HEK293 (cell line): ENCODE data around the gene CLMN.

Experiments used
- CTCF ChIA-PET: fragments of 350-600 bp; formaldehyde crosslinking; extraction: SDS; loops from one replicate; lab custom pipeline; 2021; ENCODE audit warnings: antibody characterized with exemption; lab: Yijun Ruan, JAX
- POLR2A ChIA-PET: fragments of 300-600 bp; formaldehyde crosslinking; extraction: SDS; loops from one replicate; lab custom pipeline; 2020; ENCODE audit warnings: antibody characterized with exemption, inconsistent platforms; lab: Yijun Ruan, JAX
- H3K27ac ChIP-seq: fragments of 200-500 bp; sonication (Bioruptor generic); 2 replicates; pipeline ENCODE4 v1.5.1; 2014; ENCODE audit warnings: low read depth, low read length, control low read depth, inconsistent platforms; ENCODE audit errors: extremely low read depth
- H3K36me3 ChIP-seq, 2 experiments: fragments of 200-500 bp in 1 of 2; sonication (Bioruptor generic) in 1 of 2; 1 replicate in 1 of 2; 2 replicates in 1 of 2; pipeline ENCODE4 v1.5.1; 2014 to 2017; ENCODE audit warnings: inconsistent platforms in 2 of 2, low read length in 2 of 2; ENCODE audit not compliant: control insufficient read depth in 2 of 2, insufficient read depth in 1 of 2
- H3K4me1 ChIP-seq: fragments of 200-500 bp; sonication (Bioruptor generic); 2 replicates; pipeline ENCODE4 v1.5.1; 2014; ENCODE audit warnings: mild to moderate bottlenecking, low read length, inconsistent platforms; ENCODE audit not compliant: control insufficient read depth, insufficient read depth
- H3K4me3 ChIP-seq: 2 replicates; pipeline ENCODE4 v1.5.1; 2011; ENCODE audit warnings: low read depth, mild to moderate bottlenecking, control low read depth, low read length, moderate library complexity
- H3K9me3 ChIP-seq: fragments of 200-500 bp; sonication (Bioruptor generic); 2 replicates; pipeline ENCODE4 v1.5.1; 2014; ENCODE audit warnings: low read depth, low read length, inconsistent platforms; ENCODE audit not compliant: control insufficient read depth, insufficient read depth
- GLI4 ChIP-seq: fragments of 450-650 bp; formaldehyde crosslinking; IDR thresholded peaks from 2 replicates; pipeline ENCODE4 v1.5.1; 2016; ENCODE audit warnings: missing biosample characterization, missing genetic modification characterization
- KLF16 ChIP-seq: fragments of 450-650 bp; formaldehyde crosslinking; IDR thresholded peaks from 2 replicates; pipeline ENCODE4 v1.5.1; 2017; ENCODE audit warnings: missing biosample characterization, missing genetic modification characterization
- MZF1 ChIP-seq: fragments of 450-650 bp; formaldehyde crosslinking; IDR thresholded peaks from 2 replicates; pipeline ENCODE4 v1.5.1; 2017; ENCODE audit warnings: missing biosample characterization, missing genetic modification characterization, borderline replicate concordance
- PRDM1 ChIP-seq: fragments of 450-650 bp; formaldehyde crosslinking; IDR thresholded peaks from 2 replicates; pipeline ENCODE4; 2016; ENCODE audit warnings: missing biosample characterization, missing genetic modification characterization
- ZBTB17 ChIP-seq: fragments of 450-650 bp; formaldehyde crosslinking; IDR thresholded peaks from 2 replicates; pipeline ENCODE4 v1.5.1; 2016; ENCODE audit warnings: missing biosample characterization, missing genetic modification characterization
- ZBTB48 ChIP-seq: fragments of 450-650 bp; formaldehyde crosslinking; IDR thresholded peaks from 2 replicates; pipeline ENCODE4 v1.5.1; 2016; ENCODE audit warnings: missing biosample characterization, missing genetic modification characterization
- ZIC2 ChIP-seq: fragments of 450-650 bp; formaldehyde crosslinking; IDR thresholded peaks from 2 replicates; pipeline ENCODE4 v1.5.1; 2016; ENCODE audit warnings: missing biosample characterization, missing genetic modification characterization
- ZNF221 ChIP-seq: fragments of 450-650 bp; formaldehyde crosslinking; IDR thresholded peaks from 2 replicates; pipeline ENCODE4 v1.5.1; 2017; ENCODE audit warnings: missing biosample characterization, missing genetic modification characterization, borderline replicate concordance
- ZNF302 ChIP-seq: fragments of 450-650 bp; formaldehyde crosslinking; IDR thresholded peaks from 2 replicates; pipeline ENCODE4 v1.5.1; 2016; ENCODE audit warnings: missing biosample characterization, missing genetic modification characterization, low read depth
- ZNF350 ChIP-seq: fragments of 450-650 bp; formaldehyde crosslinking; IDR thresholded peaks from 2 replicates; pipeline ENCODE4 v1.5.0; 2017; ENCODE audit warnings: missing biosample characterization, mild to moderate bottlenecking, missing genetic modification characterization
- ZNF354C ChIP-seq: fragments of 450-650 bp; formaldehyde crosslinking; IDR thresholded peaks from 2 replicates; pipeline ENCODE4 v1.5.1; 2016; ENCODE audit warnings: missing biosample characterization, missing genetic modification characterization, low read depth, borderline replicate concordance
- ZNF404 ChIP-seq: fragments of 450-650 bp; formaldehyde crosslinking; IDR thresholded peaks from 2 replicates; pipeline ENCODE4 v1.5.1; 2017; ENCODE audit warnings: missing biosample characterization, missing genetic modification characterization
- ZNF473 ChIP-seq: fragments of 450-650 bp; formaldehyde crosslinking; IDR thresholded peaks from 2 replicates; pipeline ENCODE4 v1.5.1; 2017; ENCODE audit warnings: missing biosample characterization, missing genetic modification characterization
- ZNF701 ChIP-seq: fragments of 450-650 bp; formaldehyde crosslinking; IDR thresholded peaks from 2 replicates; pipeline ENCODE4 v1.5.1; 2016; ENCODE audit warnings: missing biosample characterization, missing genetic modification characterization
- ZNF776 ChIP-seq: fragments of 450-650 bp; formaldehyde crosslinking; IDR thresholded peaks from 2 replicates; pipeline ENCODE4 v1.5.0; 2017; ENCODE audit warnings: missing biosample characterization, missing genetic modification characterization, borderline replicate concordance
- ZNF830 ChIP-seq: fragments of 450-650 bp; IDR thresholded peaks from 2 replicates; pipeline ENCODE4 v1.5.0; 2018; ENCODE audit warnings: missing biosample characterization, missing genetic modification characterization, low read depth, mild to moderate bottlenecking, moderate library complexity
- TF ChIP-seq, protein P1 (sequence below): fragments of 450-650 bp; formaldehyde crosslinking; IDR thresholded peaks from 2 replicates; pipeline ENCODE4 v1.5.1; 2016; ENCODE audit warnings: missing biosample characterization, missing genetic modification characterization
- TF ChIP-seq, protein P2 (sequence below): fragments of 450-650 bp; formaldehyde crosslinking; conservative IDR thresholded peaks from 2 replicates; pipeline ENCODE4 v1.5.1; 2016; ENCODE audit warnings: low read depth, missing biosample characterization, missing genetic modification characterization
- TF ChIP-seq, protein P3 (sequence below): fragments of 450-650 bp; formaldehyde crosslinking; IDR thresholded peaks from 2 replicates; pipeline ENCODE4 v1.5.1; 2016; ENCODE audit warnings: missing biosample characterization, missing genetic modification characterization, borderline replicate concordance

The CLMN gene

DNA sequence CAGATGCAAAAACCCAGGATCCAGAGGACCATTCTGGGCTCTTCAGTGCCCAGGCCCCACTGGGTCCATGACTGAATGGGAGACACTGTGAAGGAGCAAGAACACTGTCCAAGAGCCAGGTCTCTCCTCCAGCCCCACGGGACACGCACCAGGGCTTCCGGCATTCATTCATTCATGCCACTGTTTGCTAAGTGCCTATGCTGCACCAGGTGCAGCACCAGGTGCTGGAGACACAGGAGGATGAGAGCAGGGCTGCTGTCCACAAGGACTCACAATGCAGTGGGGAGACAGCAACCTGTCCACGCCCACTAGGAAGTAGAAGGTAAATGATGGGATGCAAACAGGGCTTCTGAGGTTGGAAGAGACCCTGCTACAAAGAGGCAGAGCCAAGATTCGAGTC is 20.4 kb downstream of the CLMN start (continued):
- TF ChIP-seq ZNF350 (tag by site-specific recombination) (no peak), ZBTB17 (tag by site-specific recombination) (no peak), ZNF221 (tag by site-specific recombination) (no peak)

DNA sequence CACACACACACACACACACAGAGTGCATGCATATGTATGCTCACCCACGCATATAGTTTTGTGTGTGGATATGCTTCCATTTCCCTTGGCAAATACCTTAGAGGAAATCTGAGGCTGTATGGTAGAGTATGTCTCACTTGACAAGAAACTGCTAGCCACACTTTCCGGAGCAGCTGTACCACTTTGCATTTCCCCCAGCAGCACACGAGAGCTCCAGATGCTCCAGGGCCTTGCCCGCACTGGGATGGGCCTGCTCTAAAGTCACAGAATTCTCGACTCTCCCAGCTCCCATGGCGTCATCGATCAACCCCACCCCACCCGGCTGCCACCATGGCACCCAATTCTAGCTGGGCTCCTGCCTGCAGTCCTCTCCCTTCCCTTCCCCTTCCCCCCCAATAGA is 21.9 kb downstream of the CLMN start:
- POLR2A ChIA-PET: no interaction called here
- H3K27ac ChIP-seq: no peak overlapping the region

More for the DNA sequence above, 21.9 kb downstream of the CLMN start:
- CTCF ChIA-PET: interaction anchor here (0.6 kb wide), 1 partner anchor 341 kb away, joined by 3 read pairs; no protein-coding TSS in a partner anchor
- H3K4me1 ChIP-seq: no peaks in the 10 kb centered on the region
- H3K36me3 ChIP-seq: no peaks in the 10 kb centered on the region
- no peaks in the 10 kb centered on the region for H3K9me3 ChIP-seq
- no peak for TF ChIP-seq PRDM1 (tag by site-specific recombination)
- no peak for TF ChIP-seq ZIC2 (tag by site-specific recombination)
- TF ChIP-seq, protein P1, sequence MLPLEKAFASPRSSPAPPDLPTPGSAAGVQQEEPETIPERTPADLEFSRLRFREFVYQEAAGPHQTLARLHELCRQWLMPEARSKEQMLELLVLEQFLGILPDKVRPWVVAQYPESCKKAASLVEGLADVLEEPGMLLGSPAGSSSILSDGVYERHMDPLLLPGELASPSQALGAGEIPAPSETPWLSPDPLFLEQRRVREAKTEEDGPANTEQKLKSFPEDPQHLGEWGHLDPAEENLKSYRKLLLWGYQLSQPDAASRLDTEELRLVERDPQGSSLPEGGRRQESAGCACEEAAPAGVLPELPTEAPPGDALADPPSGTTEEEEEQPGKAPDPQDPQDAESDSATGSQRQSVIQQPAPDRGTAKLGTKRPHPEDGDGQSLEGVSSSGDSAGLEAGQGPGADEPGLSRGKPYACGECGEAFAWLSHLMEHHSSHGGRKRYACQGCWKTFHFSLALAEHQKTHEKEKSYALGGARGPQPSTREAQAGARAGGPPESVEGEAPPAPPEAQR (tag by site-specific recombination): no peak
- no peak for TF ChIP-seq ZNF701 (tag by site-specific recombination)
- no peak for TF ChIP-seq ZBTB48 (tag by site-specific recombination)
- TF ChIP-seq GLI4 (tag by site-specific recombination): no peak
- no peak for TF ChIP-seq ZNF302 (tag by site-specific recombination)
- no peak for TF ChIP-seq ZNF776 (tag by site-specific recombination)
- no peak for TF ChIP-seq ZNF404 (tag by site-specific recombination)
- TF ChIP-seq ZNF830 (tag by site-specific recombination): no peak
- TF ChIP-seq KLF16: no peak
- no peak for TF ChIP-seq MZF1 (tag by site-specific recombination)
- no peak for TF ChIP-seq ZNF473 (tag by site-specific recombination)
- TF ChIP-seq, protein P2, sequence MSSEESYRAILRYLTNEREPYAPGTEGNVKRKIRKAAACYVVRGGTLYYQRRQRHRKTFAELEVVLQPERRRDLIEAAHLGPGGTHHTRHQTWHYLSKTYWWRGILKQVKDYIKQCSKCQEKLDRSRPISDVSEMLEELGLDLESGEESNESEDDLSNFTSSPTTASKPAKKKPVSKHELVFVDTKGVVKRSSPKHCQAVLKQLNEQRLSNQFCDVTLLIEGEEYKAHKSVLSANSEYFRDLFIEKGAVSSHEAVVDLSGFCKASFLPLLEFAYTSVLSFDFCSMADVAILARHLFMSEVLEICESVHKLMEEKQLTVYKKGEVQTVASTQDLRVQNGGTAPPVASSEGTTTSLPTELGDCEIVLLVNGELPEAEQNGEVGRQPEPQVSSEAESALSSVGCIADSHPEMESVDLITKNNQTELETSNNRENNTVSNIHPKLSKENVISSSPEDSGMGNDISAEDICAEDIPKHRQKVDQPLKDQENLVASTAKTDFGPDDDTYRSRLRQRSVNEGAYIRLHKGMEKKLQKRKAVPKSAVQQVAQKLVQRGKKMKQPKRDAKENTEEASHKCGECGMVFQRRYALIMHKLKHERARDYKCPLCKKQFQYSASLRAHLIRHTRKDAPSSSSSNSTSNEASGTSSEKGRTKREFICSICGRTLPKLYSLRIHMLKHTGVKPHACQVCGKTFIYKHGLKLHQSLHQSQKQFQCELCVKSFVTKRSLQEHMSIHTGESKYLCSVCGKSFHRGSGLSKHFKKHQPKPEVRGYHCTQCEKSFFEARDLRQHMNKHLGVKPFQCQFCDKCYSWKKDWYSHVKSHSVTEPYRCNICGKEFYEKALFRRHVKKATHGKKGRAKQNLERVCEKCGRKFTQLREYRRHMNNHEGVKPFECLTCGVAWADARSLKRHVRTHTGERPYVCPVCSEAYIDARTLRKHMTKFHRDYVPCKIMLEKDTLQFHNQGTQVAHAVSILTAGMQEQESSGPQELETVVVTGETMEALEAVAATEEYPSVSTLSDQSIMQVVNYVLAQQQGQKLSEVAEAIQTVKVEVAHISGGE (tag by site-specific recombination): no peak
- no peak for TF ChIP-seq ZNF354C (tag by site-specific recombination)
- TF ChIP-seq, protein P3, sequence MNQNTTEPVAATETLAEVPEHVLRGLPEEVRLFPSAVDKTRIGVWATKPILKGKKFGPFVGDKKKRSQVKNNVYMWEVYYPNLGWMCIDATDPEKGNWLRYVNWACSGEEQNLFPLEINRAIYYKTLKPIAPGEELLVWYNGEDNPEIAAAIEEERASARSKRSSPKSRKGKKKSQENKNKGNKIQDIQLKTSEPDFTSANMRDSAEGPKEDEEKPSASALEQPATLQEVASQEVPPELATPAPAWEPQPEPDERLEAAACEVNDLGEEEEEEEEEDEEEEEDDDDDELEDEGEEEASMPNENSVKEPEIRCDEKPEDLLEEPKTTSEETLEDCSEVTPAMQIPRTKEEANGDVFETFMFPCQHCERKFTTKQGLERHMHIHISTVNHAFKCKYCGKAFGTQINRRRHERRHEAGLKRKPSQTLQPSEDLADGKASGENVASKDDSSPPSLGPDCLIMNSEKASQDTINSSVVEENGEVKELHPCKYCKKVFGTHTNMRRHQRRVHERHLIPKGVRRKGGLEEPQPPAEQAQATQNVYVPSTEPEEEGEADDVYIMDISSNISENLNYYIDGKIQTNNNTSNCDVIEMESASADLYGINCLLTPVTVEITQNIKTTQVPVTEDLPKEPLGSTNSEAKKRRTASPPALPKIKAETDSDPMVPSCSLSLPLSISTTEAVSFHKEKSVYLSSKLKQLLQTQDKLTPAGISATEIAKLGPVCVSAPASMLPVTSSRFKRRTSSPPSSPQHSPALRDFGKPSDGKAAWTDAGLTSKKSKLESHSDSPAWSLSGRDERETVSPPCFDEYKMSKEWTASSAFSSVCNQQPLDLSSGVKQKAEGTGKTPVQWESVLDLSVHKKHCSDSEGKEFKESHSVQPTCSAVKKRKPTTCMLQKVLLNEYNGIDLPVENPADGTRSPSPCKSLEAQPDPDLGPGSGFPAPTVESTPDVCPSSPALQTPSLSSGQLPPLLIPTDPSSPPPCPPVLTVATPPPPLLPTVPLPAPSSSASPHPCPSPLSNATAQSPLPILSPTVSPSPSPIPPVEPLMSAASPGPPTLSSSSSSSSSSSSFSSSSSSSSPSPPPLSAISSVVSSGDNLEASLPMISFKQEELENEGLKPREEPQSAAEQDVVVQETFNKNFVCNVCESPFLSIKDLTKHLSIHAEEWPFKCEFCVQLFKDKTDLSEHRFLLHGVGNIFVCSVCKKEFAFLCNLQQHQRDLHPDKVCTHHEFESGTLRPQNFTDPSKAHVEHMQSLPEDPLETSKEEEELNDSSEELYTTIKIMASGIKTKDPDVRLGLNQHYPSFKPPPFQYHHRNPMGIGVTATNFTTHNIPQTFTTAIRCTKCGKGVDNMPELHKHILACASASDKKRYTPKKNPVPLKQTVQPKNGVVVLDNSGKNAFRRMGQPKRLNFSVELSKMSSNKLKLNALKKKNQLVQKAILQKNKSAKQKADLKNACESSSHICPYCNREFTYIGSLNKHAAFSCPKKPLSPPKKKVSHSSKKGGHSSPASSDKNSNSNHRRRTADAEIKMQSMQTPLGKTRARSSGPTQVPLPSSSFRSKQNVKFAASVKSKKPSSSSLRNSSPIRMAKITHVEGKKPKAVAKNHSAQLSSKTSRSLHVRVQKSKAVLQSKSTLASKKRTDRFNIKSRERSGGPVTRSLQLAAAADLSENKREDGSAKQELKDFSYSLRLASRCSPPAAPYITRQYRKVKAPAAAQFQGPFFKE (tag by site-specific recombination): no peak
- H3K4me3 ChIP-seq: no peak overlapping the region
